Tibial artery (tissue), 4 donors: Measurements from ENCODE around the gene LPAR5.

Experiments
- DNase-seq, 2 donors: peaks; one replicate each; pipeline ENCODE4 v3.0.0-alpha.2; 2019
- H3K27ac ChIP-seq, 2 donors: fragments of 200-600 bp; sonication (generic) in 1 of 2; 1 replicate in 1 of 2; 2 replicates in 1 of 2; pipeline ENCODE4 v1.5.1; 2018 to 2019; ENCODE audit warnings: mild to moderate bottlenecking in 1 of 2
- H3K27me3 ChIP-seq, 2 donors: fragments of 200-600 bp; sonication (generic) in 1 of 2; one replicate each; pipeline versions ENCODE4 v1.5.1 to v1.6.0; 2016 to 2019
- H3K36me3 ChIP-seq, 3 donors: fragments of 200-600 bp; sonication (generic) in 2 of 3; one replicate each; pipeline ENCODE4 v1.5.1; 2016 to 2019; ENCODE audit warnings: mild to moderate bottlenecking in 2 of 3
- H3K4me1 ChIP-seq, 4 donors: fragments of 200-600 bp; sonication (generic) in 2 of 4; 1 replicate in 3 of 4; 2 replicates in 1 of 4; pipeline ENCODE4 v1.5.1; 2016 to 2019
- H3K4me3 ChIP-seq, 2 donors: fragments of 200-600 bp; sonication (generic) in 1 of 2; 1 replicate in 1 of 2; 2 replicates in 1 of 2; pipeline ENCODE4 v1.5.1; 2018 to 2019; ENCODE audit warnings: mild to moderate bottlenecking in 2 of 2
- H3K9me3 ChIP-seq, 3 donors: fragments of 200-600 bp; sonication (generic) in 1 of 3; one replicate each; pipeline ENCODE4 v1.5.1; 2016 to 2019
- intact Hi-C: fragments of 100-400 bp; cut with DNase I; formaldehyde crosslinking; loops from one replicate; pipeline ENCODE4 v1.15.0; 2023; ENCODE audit warnings: low total_unique reads
- TF ChIP-seq, protein P1 (sequence below), 2 experiments: fragments of 200-600 bp in 1 of 2; fragments of 450-650 bp in 1 of 2; IDR thresholded peaks; one replicate each; pipeline ENCODE4 v1.5.1; 2017 to 2019; ENCODE audit warnings: antibody characterized with exemption in 2 of 2, mild to moderate bottlenecking in 1 of 2, moderate library complexity in 1 of 2

The LPAR5 gene

DNA sequence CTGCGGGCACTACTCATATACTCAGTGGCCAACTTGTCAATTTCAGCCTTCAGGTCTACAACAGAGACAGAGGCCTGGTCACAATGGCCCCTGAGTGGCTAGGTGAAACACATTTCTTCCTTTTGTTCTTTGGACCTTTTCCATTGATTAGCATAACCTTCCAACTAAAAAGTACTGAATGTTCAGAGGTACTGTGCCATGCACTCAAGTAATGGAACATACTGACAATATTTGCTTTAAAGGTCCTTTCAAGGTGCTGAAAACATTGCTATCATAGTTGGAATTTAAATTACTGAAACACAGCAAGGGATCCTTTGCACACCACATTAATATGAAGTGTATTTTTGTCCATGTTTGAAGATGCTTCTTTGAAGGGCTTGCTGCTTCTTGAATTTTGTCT lies 17.6 kb upstream of the LPAR5 start:
- no peaks in the 10 kb centered on the region for H3K27me3 ChIP-seq
- H3K4me3 ChIP-seq = no peak overlapping the region
- TF ChIP-seq, protein P1, sequence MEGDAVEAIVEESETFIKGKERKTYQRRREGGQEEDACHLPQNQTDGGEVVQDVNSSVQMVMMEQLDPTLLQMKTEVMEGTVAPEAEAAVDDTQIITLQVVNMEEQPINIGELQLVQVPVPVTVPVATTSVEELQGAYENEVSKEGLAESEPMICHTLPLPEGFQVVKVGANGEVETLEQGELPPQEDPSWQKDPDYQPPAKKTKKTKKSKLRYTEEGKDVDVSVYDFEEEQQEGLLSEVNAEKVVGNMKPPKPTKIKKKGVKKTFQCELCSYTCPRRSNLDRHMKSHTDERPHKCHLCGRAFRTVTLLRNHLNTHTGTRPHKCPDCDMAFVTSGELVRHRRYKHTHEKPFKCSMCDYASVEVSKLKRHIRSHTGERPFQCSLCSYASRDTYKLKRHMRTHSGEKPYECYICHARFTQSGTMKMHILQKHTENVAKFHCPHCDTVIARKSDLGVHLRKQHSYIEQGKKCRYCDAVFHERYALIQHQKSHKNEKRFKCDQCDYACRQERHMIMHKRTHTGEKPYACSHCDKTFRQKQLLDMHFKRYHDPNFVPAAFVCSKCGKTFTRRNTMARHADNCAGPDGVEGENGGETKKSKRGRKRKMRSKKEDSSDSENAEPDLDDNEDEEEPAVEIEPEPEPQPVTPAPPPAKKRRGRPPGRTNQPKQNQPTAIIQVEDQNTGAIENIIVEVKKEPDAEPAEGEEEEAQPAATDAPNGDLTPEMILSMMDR (IDR thresholded peaks at IDR 0.05) = no peak
- H3K27ac ChIP-seq = no peak overlapping the region
- no peaks in the 10 kb centered on the region for H3K4me1 ChIP-seq
- H3K36me3 ChIP-seq = peaks cover 77 to 100% (median 90%) of the 10 kb centered on the region in 3 donors
- DNase-seq = no peak
- intact Hi-C loops = no loop called here
- H3K9me3 ChIP-seq = no peaks in the 10 kb centered on the region

DNA sequence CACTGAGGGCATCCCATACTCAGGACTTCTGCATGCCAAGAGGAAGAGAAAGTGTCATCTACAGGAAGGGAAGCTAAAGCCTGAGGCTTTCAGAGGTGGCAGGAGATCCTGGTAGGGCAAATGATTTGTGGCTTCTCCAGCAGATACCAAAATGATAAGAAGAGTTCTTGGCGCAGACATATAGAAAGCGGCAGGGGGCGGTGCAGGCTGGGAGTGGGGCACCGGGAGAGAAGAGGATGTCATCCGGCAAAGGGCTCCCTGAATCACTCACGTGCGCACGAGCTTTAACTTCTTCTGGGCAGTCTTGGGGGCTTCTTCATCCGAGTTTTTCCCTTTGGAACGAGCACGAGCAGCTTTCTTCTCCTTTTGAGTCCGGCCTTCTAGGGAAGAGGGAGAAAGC lies 16.6 kb upstream of the LPAR5 start:
- Histone ChIP-seq H3K4me1 (peaks cover 0 to 5% (median 2%) of the 10 kb centered on the region in 4 donors), H3K27me3 (no peaks in the 10 kb centered on the region), H3K4me3 (no peak overlapping the region), H3K9me3 (no peaks in the 10 kb centered on the region), H3K27ac (no peak overlapping the region), H3K36me3 (peaks cover 75 to 96% (median 84%) of the 10 kb centered on the region in 3 donors)
- intact Hi-C loops = no loop called here
- DNase-seq = no peak
- TF ChIP-seq, protein P1 (IDR thresholded peaks at IDR 0.05) = no peak

DNA sequence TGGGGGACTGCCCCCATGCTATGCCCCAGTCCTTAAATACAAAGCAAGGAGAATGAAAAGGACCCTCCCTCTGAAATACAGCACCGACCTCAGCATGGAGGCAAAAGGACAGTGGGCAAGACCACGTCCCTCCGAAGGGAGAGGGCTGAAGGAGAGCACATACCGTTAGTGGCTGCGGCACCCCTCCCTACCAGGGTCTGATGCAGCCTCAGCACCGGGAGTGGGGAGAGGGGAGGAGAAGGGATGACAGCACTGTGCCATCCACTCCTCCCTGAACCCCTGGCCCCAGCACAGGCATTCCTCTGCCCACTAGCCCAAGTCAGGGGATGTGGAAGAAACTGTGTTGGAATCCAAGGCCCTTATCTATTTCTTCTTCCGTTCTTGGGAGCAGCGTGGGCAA lies 15.1 kb upstream of the LPAR5 start:
- intact Hi-C loops = no loop called here
- Histone ChIP-seq H3K27me3 (no peaks in the 10 kb centered on the region), H3K4me1 (peaks cover 0 to 14% (median 5%) of the 10 kb centered on the region in 4 donors), H3K27ac (no peak overlapping the region), H3K9me3 (no peaks in the 10 kb centered on the region), H3K36me3 (peaks cover 61 to 81% (median 68%) of the 10 kb centered on the region in 3 donors), H3K4me3 (no peak overlapping the region)
- TF ChIP-seq, protein P1 (IDR thresholded peaks at IDR 0.05) = no peak
- no peak for DNase-seq

DNA sequence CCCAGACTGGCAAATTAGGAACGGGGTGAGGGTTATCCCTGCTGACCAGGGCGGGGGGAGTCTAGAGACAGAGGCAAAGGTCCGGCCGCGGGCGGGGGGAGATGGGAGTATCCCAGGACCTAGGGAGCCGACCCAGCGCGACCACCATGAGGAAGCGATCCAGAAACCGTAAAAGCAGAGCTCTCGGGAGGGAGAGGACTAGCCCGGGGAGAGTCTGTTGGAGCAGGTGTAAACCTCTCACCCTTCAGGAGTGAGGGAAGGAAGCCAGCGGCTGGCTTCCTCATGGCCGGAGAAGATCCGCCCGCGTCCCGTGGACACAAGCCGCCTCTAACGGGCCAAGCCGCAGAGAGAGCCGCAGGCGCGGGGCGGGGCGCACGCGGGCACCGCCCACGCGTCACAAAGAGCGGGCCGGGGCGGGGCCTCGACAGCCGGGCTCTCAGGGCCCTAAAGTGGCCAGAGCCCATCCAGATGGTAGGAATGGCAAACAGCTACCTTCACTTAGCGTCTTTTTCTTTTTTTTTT lies 11.4 kb upstream of the LPAR5 start, which contains the start of gene ACRBP:
TSS of gene ACRBP (minus strand) at position 350 of the 522 bp plus-strand sequence. CDS start at position 284, 66 bp downstream.
- TF ChIP-seq, protein P1 (IDR thresholded peaks at IDR 0.05) = no peak
- DNase-seq = peak; percentile 79 to 90
- Histone ChIP-seq H3K27ac (peak within 1 kb of the TSS in 1 of 2 donors; percentile 62), H3K4me1 (peaks cover 0 to 14% (median 5%) of the 10 kb centered on the region in 4 donors), H3K9me3 (no peaks in the 10 kb centered on the region), H3K27me3 (no peaks in the 10 kb centered on the region), H3K4me3 (peak within 1 kb of the TSS; percentile 46 to 53), H3K36me3 (peaks cover 32 to 44% (median 32%) of the 10 kb centered on the region in 3 donors)
- intact Hi-C loops = no loop called here

DNA sequence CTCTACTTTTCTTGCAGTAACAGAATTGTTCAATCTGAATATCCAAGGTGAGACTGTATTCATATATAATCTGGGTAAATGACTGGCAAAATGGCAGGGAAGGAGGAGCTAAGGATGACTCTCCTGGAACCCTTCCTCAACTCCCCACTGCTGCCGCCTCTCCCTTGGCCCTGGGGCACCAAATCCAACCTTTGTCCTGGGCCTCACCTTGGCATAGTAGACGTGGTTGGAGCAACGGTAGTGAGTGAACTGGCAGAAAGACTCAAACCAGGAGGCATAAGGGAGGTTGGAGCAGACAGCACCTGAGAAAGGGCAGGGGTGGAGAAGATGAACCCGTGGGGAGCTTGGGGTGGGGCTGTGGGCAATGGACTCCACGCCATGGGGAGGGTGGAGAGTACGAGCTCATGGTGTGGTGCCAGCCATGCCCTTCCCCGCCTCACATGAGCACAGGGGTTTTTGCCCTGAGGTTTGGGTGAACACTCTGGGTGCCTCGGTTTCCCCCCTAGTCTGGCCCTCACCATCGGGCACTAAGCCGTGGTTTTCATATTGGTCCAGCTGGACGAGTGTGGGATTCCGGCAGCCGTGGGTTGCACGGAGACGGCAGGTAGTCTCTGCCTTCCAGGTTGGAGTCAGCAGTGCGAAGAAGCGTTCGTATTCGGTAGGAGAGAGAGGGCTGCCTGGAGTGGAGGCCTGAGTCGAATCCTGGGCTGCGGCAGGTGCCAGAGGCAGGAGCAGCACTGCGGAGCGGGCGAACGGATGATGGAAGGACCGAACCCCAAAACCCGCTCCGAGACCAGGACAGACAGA lies 10.7 kb upstream of the LPAR5 start:
- no peak for DNase-seq
- TF ChIP-seq, protein P1 (IDR thresholded peaks at IDR 0.05) = no peak
- intact Hi-C loops = no loop called here
- peak overlapping the region; percentile 46 to 53 for H3K4me3 ChIP-seq
- peaks cover 28 to 37% (median 28%) of the 10 kb centered on the region in 3 donors for H3K36me3 ChIP-seq
- no peaks in the 10 kb centered on the region for H3K27me3 ChIP-seq
- H3K4me1 ChIP-seq = peaks cover 0 to 14% (median 5%) of the 10 kb centered on the region in 4 donors
- H3K9me3 ChIP-seq = no peaks in the 10 kb centered on the region
- peak overlapping the region in 1 of 2 donors; percentile 62 for H3K27ac ChIP-seq
